CD4-positive, alpha-beta T cell treated with Interleukin-21 for 1 hour (primary cell): Measurements from ENCODE around the gene SSBP3.

Experiments used
- DNase-seq: peaks from one replicate; pipeline ENCODE4 v3.0.0-alpha.2; 2020

Gene SSBP3

DNA sequence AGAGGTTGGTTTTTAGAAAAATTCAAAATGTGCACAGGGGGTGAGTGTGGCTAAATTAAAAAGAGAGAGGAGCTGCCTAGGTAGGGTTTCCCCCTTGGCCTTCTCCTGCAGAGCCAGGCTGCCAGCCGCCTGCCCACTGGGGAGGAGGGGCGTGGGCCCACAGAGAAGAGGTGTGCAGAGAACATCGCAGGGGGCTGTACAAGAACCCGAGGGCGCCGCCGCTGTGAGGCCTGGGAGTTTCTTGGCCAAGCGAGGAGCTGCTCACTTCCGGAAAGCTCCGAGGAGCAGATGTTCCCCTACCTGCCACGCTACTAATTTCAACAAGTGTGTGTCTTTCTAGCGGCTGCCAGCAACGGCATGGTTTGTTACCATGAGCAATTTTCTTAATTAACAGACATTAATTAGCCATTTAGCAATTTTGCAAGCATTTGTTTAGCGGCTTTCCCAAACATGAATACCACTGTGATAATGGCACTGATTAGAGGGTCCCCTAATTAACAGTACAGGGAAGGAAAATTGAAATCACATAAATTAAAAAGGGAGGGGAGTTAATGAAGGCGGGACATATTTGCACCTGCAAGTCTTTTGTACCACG is 146.6 kb downstream of the SSBP3 start:
- no peak for DNase-seq

DNA sequence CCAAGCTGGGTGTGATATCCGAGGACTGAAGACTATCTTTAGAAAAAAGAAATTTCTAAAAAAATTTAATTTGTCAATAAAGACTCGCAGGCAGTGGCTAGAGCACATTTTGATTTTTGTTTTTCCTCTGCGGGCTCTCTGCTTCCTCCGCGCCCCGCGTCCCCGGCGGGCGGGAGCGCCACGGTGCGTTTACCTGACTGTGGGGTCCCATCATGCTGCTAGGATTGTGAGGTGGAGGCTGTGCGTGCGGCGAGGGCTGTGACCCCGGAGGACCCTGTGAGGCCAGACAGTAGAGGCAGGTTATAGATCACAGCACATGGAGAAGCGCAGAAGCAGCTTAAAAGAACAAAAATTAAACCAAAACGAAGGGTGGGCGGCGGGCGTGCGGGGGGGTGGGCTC is 148.3 kb downstream of the SSBP3 start:
- no peak for DNase-seq

- no peak for DNase-seq
These were observed 148.9 kb downstream of the SSBP3 start for GRCh38 chr1:54257346-54257620.

- DNase-seq: no peak
These were observed 149.5 kb downstream of the SSBP3 start for GRCh38 chr1:54256522-54257345.

- no peak for DNase-seq
These were observed 151.0 kb downstream of the SSBP3 start for GRCh38 chr1:54255026-54255702.

GRCh38 chr1:54254055-54254454 is 152.1 kb downstream of the SSBP3 start:
- DNase-seq: no peak

GRCh38 chr1:54253480-54253879 is 152.7 kb downstream of the SSBP3 start:
- no peak for DNase-seq

GRCh38 chr1:54252371-54252936 is 153.7 kb downstream of the SSBP3 start:
- DNase-seq: no peak

- no peak for DNase-seq
These were observed 155.5 kb downstream of the SSBP3 start for GRCh38 chr1:54250670-54251069.

- DNase-seq: no peak
These were observed 156.3 kb downstream of the SSBP3 start for GRCh38 chr1:54249819-54250435.

DNA sequence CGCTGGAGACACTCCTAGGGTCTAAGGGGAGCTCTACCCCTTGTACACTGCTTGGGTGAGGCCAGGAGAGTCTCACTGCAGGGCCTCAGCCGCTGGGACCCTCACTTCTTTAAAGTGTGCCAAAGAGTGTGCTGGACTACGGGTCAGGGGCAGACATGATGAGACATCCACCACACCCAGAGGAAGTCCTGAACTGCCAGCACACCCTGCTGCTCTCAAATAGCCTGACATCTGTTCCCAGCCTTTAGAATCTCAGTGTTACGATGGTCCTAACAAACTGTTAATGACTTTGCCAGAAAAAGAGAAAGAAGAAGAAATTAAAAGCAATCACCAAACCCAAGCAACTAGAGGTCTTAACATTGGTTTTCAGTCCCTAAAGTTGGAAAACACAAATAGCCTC is 157.2 kb downstream of the SSBP3 start:
- no peak for DNase-seq

- DNase-seq: no peak
These were observed 158.2 kb downstream of the SSBP3 start for GRCh38 chr1:54247863-54248515.

GRCh38 chr1:54246116-54246721 is 160.0 kb downstream of the SSBP3 start:
- no peak for DNase-seq

GRCh38 chr1:54245501-54245900 is 160.7 kb downstream of the SSBP3 start:
- no peak for DNase-seq

GRCh38 chr1:54244655-54245054 is 161.5 kb downstream of the SSBP3 start:
- DNase-seq: no peak

DNA sequence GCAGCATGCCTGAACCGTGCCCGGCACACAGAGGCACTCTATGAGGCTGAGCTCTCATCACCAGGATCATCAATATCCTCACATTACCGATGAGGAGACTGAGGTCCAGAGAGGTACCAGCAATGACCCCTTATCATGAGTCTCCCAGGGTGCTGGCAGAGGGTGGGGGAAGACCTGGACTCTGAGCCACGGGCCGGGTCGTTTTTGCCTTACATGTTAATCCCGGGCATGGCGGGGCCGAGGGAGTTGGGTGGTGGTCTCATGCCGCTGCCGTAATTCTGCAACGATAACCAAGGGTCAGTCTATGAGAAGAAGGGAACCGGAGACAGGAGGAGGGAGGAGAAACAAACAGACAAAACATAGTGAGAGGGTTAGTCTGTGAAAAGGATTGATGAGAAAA is 163.2 kb downstream of the SSBP3 start:
- no peak for DNase-seq

- DNase-seq: no peak
These were observed 164.8 kb downstream of the SSBP3 start for GRCh38 chr1:54241364-54241763.

DNA sequence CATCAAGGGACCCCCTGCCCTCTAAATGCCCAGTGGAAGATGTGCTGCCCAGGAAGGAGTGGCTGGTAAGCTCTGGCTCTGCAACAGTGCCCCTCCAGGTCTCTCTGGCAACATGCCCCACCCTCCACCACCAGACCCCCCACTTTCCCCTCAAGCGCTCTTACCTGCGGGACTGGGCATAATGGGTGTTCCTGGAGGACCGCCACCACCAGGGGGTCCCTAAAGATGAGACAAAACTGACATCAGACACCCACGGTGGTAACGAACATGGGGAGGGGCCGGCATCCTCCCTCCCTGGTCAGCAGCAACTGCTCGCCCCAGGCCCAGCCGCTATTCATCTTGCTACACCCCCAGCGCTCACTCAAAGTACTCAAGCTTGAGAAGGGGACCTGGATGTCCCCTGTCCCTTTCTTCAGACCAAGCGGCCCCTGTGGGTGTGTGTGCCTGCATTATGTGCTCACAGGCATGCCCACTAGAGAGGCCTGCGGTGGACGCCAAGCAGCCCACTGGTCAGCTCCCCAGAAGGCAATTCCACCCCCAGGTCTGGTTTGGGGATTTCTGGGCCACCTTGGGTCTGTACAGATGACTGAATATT is 165.4 kb downstream of the SSBP3 start:
- DNase-seq: no peak

DNA sequence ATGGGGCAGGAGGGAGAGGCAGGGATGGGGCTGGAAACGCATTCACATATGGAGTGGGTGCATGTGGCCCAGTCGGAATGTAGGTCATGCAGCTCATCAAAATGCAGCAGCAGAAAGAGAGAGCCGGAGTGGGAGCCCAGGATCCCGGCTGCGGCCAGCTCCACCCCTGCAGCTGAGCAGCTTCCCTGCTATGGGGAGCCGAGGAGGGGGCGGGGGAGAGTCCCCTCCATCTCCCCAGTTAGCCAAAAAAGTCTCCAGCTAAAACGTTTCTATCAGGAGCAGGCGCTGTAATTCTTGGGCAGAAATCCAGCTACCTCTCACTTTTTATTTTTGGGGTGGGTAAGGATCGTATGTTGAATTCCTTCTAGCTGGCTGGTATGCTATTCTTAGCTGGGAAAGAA is 166.6 kb downstream of the SSBP3 start:
- no peak for DNase-seq

GRCh38 chr1:54239035-54239383 is 167.2 kb downstream of the SSBP3 start:
- no peak for DNase-seq

DNA sequence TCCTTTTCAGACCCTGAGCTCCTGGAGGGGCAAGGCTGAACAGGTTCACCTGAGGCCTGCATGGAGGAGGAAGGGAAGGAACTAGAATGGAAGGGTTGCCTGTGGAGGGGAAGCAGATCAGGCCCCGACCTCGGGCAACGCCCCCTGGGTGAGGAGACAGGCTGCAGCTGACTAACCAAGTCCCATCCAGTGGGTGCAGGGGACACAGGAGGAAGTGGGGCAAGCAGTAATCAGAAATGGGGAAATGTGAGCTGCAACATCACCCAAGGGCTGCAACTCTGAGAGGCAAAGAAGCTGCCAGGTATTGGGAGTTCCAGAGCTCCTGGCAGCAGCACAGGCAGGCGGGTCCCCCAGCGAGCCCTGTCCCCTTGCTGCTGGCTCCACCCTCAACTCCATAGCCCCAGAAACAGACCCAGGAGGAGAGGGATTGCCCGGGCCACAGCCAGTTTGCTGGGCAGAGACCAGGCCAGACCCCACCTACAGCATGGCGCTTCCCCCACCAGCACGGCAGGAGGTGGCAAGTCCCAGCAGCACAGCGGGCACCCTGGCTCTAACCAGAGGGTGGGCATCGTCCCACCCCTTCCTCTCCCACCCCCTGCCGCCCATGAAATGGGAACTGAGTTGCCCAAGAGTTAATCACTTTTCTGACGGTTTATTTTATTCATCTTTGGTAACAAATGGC is 167.7 kb downstream of the SSBP3 start:
- no peak for DNase-seq

DNA sequence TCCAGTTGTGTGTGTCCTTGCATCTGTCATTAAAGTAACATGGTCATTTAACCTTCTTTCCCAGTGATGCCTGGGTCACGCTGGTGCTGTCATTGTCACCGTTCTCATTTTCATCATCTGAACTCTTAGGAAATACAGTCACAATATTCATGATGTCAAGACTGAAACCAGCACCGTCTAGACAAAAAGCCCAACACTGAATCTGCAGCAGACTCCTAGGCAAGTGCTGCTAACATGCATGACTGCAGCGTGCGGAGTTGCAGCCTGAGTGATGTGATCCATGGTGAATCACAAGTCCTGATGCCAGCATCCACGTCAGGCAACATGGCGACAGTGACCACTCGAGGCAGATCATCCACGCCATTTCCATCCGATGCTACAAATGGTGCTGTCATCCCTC is 168.6 kb downstream of the SSBP3 start:
- no peak for DNase-seq
